ENCODE data around the gene TUBG2.
"Not testable (repeated sequence)": the region's sequence is repeated elsewhere in the genome, so short reads cannot be mapped to it uniquely, and the experiment has no call there.

Gene TUBG2

DNA sequence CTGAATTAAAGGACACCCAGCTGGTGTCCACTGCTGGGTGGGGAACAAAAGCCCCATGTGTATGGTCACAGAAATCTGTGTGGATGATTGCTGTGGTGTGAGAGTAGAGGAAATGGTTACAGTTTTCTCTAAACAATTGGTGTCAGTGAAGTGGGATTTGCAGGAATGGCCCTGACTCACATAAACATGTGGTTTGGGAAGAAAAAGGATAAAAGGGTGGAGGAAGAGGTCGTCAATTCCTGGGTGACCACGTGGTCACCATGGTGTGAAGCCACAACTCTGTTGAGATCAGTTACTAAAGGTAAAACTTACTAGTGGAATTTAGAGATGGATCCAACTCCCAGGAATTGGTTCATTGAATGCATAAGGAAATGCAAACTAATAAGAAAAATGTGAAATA is 3.6 kb upstream of the TUBG2 start:
- no peak for DNase-seq

DNA sequence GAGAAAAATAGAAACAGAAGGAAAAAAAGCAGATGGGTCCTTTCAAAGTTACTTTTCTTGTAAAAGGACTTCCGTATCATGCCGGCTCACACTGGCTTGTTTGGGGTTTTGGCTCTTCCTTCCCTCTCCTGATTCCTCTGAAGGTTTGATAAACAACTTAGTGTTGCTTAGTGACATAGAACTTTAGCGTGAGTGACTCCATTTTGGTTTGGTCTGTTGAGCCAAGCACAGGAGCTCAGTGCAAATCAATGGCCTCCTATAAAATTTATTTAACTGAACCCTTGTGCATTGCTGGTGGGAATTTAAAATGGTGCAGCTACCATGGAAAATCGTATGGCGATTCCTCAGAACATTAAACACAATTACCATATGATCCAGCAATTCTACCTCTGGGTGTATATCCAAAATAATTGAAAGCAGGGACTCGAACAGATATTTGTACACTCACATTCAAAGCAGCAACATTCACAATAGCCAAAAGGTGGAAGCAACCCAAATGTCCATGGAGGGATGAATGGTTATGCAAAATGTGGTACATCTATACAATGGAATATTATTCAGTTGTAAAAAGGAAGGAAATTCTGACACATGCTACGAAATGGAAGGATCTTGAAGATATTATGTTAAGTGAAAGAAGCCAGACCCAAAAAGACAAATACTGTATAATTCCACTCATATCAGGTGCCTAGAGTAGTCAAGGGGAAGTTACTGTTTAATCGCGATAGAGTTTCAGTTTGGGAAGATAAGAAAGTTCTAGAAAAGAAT is 1.1 kb upstream of the TUBG2 start:
- no peak for DNase-seq

DNA sequence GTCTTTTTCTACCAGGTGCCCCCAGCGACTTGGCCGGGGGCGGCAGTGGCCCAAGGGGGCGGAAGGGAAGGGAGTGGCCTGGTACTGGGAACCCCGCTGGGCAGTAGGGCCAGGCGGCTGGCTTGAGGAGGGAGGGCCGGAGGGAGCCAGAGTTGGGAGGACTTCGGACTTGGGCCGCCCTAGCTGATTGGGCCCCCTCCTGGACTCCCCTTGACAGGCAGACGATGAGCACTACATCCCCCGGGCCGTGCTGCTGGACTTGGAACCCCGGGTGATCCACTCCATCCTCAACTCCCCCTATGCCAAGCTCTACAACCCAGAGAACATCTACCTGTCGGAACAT is 819 bp downstream of the TUBG2 start:
- DNase-seq = not testable (repeated sequence)

DNA sequence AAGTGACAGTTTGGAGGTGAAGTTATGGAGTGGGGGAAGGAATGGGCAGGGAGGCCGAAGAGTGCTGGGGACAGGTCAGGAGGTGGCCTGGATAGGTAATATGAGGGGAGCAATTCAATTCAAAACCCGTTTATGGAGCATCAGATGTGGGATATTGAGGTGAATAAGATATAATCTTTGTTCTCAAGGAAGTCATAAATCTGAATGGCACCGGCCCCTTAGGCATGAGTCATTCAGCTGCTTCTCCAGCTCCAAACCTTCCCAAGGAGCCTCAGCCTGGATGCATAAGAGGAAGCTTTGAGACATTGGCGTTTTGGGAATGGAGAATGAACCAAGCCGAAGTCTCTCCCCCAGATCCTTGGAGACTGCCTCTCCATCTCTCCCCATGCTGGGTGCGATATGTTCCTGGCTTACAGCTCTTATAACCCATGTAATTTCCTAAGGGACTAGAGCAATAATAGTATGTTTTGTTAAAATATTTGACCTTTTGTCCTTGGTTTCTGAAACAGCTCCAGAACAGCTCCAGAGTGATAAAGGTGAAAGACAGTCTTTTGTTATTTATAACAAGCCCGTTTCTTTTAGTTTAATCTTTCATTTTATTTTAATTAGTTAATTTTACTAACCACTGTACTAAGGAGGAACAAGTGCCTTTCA is 1.7 kb downstream of the TUBG2 start:
- no peak for DNase-seq

DNA sequence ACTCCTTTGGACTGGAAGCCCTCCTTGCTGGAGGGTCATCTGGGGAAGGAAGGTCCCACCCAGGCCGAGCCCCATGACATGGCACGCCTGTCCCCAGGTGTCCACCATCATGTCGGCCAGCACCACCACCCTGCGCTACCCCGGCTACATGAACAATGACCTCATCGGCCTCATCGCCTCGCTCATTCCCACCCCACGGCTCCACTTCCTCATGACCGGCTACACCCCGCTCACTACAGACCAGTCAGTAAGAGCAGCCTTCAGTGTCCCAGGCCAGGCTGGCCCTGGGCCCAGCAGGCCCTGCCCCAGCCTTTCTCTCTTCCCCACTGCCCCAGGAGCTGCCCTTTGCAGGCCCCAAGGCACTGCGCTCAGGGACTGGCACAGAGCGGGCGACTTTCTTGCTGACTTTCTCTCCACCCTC is 6.5 kb downstream of the TUBG2 start:
- no peak for DNase-seq

DNA sequence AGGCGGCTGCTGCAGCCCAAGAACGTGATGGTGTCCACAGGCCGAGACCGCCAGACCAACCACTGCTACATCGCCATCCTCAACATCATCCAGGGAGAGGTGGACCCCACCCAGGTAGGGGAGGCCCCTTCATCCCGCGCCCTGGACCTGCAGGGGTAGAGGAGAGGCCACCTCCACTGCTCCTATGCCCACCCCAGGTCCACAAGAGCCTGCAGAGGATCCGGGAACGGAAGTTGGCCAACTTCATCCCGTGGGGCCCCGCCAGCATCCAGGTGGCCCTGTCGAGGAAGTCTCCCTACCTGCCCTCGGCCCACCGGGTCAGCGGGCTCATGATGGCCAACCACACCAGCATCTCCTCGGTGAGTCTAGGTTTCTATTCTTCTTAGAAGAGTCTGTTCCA is 7.0 kb downstream of the TUBG2 start:
- not testable (repeated sequence) for DNase-seq

DNA sequence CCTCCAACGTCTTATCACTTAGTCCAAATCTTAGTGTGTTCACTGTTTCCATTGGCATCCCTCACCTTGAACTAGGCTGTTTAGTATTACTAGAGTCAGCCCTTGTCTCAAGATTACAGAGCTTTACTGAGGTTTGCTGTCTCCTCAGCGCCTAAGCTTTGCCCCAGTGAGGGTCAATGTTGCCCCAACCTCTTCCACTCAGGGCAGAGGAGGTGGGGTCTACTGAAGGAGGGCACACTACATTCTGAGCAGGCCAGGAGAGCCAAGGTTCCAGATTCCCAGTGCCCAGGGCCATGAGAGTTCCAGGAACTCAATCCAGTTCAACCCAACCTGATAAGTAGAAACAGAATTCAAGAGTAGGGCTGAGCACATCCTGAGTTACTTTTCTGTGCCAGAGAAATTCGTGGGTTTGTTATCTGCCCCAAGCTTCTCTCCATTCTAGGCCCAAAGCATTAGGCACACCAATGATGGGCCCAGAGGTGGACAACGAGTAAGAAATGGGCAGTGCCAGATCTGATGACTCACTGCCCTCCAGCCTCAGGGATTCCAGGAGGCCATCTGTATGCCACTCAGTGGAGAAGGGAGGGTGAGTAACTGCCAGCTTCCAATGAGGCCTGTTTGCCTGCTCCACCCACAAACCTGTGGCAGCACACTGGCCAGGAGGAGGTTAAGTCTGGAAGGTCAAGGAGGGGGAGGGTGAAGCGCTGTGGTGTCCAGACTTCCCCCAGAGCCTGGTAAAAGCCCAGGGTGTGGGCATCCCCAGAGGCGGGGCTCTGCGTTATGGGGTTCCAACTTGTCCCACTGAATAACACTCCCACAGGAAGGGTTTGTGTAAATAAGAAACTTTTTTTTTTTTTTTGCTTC is 8.2 kb downstream of the TUBG2 start:
- no peak for DNase-seq

DNA sequence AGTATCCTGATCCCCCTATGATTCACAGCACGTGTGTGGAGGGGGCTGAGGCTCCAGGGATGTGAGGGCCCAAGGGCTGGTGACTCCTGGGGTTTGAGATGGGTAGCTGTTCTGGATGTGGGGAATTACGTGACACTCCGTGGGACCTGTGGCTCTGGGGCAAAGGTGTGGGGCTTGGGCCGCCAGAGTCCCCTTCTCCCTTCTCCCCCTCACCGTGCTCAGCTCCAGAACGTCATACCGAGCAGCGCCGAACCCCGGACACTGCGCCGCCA is 10.6 kb downstream of the TUBG2 start:
- no peak for DNase-seq

DNA sequence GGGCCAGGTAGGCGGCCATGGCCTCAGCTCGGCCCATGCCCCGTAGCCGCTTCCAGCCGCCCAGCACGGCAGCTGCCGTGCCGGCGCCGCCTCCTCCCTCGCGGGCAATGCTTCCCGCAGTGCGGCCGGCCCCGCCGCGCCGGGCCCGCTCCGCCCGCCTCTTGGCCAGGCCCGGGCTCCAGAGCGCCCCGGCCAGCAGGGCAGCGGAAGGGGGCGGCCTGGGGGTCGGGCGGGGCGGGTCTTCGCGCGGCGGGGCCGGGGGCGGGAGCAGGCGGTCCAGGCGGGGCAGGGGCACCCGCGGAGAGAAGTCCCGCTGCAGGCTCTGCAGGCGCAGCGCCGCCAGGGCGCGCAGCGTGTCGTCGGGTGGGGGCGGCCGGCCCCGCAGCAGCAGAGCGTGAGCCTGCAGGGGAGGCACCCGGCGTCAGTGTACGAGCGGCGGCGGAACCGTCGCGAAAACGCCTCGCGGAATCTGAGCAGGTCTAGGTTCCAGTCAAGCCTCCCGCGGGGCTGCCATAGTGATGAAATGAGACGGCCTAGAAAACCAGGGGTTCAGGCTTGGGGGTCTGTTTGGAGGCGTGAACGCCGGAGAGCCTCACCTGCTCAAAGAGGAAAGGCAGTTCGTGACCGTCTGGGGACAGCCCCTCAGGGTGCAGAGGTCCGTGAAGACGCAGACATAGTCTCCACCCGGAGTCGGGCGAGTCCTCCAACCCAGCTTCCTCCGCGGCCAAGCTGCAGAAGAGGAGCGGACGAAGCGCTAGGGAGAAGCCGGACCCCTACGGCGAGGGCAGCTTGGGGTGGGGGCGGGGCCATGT is 11.1 kb downstream of the TUBG2 start:
- DNase-seq = peak in 2 of 4 experiments; percentile 19 to 45

DNA sequence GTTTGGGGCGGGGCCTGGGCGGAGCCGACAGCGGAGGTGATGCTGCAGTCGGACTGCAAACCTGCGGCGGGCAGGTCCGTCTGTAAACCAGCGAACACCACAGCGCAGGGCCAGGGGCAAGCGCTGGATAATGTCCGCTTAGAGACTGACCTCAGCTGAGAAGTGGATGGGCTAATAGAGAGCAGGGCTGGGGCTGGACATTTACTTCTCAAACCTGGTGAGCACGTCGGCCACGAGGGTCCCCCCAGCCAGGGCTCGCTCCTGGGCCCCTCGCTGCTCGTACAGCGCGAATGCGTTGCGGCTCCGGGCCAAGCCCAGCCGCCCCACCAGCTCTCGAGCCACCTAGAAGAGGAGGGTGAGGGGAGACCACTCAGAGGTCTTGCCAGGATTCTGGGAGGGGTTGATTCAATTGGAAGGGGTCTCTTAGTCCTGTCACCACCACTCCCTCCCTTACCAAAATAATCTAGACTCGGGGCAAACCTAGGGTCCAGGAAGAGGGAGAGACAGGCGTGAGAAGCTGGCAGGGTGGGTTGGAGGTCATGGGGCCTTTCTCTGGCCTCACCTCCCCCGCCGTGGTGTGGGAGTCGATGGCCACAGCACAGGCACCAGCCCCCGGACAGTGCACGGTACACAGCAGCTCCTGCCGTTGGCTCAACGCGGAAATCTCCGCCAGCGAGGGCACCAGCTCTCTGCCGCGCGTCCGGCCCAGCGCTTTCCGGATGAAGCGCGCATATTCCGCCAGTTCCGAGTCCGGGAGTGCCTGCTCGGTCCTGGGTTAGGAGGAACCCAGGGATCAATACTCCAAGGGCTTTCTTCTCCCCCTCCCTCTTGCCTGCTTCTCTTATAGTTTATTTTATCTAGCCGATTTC is 11.9 kb downstream of the TUBG2 start:
- DNase-seq = no peak

DNA sequence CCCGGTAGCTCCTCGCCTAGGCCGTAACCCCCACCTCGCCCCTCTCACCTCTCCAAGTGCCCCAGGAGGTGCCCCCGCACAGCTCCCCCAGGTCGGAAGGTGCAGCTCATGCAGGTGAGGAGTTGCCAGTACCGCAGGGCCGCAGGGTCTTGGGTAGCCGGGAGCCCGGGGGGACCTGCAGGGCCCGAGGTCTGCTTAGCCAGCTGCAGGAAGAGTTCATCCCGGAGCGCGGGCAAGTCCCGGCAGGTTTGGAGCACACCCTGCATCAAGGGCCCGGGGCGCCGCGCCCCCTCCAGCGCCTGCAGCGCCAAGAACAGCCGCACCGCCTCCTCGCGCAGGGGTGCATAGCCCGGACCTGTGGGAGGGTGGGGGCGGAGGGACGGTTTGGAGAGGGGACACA is 13.0 kb downstream of the TUBG2 start:
- no peak for DNase-seq

DNA sequence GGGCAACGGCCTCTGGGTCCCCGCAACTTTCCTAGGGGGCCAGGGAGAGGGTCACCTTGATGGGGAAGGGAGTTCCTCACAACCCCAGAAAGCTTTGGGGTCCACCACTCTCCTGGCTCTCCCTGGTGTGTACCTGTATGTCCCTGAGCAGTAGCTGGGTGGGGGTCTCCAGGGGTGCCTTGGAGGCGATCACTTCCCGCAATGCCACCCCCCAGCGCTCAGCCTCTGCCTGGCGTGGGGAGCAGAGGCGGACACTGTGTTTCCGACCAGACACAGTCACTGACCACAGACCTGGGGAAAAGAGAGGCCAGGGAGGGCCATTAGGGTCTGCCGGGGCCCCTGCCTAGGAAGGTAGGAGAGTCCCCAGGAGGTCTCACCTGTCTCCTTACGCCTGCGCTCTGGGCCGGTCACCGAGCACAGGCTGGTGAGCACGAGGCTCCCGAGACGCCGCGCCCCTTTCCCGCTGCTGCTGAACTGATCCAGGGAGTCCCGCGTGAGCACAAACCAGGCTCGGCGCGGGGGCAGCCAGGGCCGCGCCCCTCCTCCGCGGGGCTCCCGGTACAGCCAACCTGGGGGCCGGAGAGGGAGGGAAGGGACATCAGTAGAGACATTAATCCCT is 14.3 kb downstream of the TUBG2 start:
- DNase-seq = no peak

DNA sequence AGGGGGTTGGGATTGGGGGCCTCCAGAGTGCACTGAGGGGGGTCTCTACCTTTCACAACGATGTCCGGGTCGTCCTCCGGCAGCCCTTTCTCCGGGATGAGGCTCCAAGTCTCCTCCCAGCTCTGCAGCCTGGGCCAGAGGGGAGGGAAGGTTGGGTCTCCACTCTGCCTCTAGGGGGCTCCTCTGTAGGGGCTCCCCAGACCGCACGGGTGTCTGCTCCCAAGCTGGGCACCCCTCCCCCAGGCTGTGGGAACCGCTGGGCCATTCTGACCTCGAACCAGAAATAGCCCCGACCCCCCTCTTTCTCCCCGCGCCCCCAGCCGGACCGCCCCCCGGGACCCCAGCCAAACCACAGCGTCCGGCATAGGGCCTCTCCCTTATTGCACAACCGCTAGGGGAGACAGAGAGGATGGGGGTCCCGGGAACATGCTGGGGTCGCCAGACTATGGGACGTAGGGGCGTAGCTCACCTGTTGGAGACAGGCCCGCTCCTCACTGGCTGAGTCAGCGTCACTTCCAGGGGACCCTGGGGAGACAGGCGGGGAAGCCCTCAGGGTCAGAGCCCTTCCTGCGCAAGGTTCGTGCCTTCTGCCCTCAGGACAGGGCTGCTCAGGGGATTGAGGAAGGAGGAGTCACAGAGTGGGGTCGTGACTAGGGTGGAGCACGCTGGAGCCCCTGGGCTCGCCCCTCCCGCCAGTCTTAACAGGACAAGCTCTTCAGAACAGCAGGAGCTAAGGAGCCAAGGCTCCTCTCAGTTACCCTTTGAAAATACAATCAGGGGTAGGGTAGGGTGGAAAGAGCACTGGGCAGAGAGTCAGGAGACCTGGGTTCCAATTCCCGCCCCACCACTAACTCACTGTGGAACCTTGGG is 15.0 kb downstream of the TUBG2 start:
- DNase-seq = no peak

DNA sequence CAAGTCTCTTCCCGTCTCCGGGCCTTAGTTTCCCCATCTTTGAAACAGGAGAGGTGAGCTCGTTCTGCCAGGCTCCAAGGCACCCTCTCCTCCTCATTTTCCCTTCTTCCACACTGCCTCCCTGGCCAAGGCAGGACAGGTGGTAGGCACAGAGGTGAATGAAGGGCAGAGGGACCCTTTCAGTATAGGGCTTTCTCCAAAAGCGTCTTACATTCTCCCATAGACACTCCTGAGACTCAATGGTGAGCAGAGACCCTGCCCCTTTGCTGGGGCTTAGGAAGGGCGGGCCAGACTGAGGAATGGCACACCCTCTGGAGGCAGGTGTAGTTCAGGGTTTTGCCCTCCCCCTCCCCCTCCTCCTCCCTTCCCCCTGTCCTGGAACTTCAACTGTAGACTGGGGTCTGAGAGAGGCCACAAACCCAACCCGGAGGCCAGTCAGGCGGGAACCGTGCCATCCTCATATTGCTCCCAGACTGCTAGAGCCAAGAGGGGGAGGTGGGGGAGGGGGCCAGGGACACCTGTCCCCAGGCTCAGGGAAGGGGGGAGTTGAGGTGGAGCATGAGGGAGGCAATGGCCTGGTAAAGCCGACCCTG is 15.8 kb downstream of the TUBG2 start:
- no peak for DNase-seq

DNA sequence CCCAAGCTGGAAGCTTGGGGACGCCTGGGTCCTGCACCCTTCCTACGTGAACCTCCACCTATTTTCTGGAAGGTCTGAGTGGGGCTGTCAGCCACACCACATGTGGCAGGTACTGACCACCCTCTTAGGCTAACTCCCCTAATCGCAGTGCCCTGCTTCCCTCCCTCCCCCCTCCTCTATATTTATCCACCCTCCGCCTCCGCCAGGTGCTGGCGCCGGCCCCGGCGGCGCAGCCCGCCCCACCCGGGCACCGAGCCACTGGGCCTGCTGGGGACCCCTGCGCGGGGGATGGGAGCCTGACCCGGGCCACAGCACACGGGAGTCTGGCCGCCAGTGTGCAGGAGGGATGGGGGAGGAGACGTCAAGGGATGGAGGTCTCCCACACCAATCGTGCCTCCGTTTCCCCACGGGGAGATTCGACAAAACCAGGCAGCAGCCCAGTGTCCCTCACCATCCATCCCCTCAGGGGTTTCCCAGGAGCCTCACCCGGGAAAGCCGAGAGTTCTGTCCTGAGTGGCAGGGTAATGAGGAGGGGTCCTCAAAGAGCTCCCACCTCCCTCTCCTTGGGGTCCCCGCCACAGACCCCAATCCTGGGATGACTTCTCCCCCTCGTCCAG is 16.4 kb downstream of the TUBG2 start:
- no peak for DNase-seq

DNA sequence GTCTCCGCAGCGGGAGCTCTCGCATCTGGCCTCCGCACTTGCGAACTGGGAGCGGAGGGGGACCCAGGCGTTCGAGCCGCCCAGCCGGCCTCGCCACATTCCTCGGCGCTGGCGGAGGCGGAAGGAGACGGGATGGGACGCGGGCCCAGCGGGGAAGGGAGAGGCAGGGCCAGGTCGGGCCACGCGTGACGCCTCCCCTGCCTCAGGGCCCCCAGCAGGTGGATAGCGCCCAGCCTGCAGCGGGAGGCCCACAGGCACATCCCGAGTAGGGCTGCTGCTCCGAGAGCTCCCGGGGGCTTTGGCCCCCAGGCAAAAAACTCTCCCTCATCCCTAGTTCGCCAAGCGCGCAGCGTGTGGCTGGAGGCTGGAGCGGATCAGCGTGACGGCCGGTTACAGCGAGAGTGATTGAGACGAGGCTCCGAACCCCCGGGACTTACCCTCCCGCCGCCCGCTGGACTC is 16.9 kb downstream of the TUBG2 start:
- DNase-seq = no peak

DNA sequence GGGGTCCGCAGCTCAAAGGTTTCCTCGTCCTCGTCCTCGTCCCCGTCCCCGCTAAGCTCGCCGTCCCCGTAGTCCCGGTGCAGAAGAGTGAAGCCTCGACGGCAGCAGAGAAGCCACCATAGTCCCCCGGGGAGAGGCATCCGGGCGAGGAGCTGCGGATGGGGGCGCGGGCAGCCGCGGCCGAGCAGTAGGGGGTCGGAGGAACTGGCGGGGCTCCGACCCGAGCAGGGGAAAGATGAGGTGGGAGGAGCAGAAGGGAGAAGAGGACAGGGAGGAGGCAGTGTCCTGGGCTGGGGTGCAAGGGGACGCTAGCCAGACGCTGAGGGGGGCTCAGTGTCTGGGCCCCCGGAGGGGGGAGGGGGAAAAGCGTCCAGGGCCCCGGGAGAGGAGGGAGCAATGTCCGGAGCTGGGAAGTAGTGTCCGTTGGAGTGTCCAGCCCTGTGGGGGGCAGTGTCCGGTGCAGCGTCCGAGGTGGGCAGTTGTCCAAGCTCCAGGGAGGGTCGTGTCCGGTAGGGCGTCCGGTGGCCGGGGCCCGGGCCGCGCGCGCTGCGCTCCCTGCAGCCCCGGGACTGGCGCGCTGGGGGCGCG is 17.4 kb downstream of the TUBG2 start, which contains the start of gene PLEKHH3:
TSS of gene PLEKHH3 (minus strand) at position 571 of the 588 bp plus-strand sequence. CDS start at position 140, 431 bp downstream.
- DNase-seq = no peak

DNA sequence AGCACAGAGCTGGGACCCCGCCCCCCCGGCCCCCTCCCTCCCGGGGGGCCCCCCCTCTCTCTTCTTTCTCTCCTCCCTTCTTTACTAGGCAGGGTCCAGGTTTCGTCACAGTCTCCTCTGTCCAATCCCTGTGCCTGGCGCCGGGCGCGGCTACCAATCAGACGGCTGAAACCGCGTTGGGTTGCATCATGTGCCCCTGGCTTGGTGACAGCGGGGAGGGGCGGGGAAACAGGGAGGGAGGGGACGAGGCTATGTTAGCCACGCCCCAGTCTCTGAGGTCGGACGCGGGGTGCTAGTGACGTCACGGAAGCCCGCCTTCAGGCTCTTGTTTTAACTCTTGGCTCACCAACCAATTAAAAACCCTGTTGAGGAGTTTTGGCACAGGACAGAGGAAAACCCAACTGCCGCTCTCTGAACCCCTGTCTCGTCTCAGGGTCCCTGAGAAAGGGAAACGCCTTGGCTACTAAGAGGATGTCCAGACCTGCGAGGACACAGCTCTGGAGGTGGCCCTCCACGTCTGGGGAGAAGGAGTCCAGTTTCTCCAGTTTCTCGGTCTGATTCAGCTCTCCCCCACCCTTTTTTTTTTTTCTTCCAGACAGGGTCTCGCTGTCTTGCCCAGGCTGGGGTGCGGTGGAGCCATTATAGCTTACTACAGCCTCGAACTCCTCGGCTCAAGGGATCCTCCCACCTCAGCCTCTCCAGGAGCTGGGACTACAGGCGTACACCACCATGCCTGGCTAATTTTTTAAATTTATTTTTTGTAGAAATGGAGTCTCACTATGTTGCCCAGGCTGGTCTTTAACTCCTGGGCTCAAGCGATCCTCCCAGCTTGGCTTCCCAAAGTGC is 18.2 kb downstream of the TUBG2 start:
- peak; percentile 84 to 96 (median 92) for DNase-seq
